GM12892 (cell line): ENCODE results near the gene COX6A1.

Experiments
- POLR2A ChIP-seq: IDR thresholded peaks from 2 replicates; pipeline ENCODE4 v1.6.1; 2011; ENCODE audit warnings: low read depth, low read length, control low read depth
- POLR2AphosphoS5 ChIP-seq: IDR thresholded peaks from 2 replicates; pipeline ENCODE4 v1.6.1; 2011; ENCODE audit warnings: low read depth, low read length, control low read depth
- TAF1 ChIP-seq: IDR thresholded peaks from 2 replicates; pipeline ENCODE4 v1.6.1; 2011; ENCODE audit warnings: low read depth, mild to moderate bottlenecking, control low read depth, low read length, borderline replicate concordance

GRCh38 chr12:120404271-120404670, 33.6 kb upstream of the COX6A1 start:
- no peak for TF ChIP-seq POLR2AphosphoS5
- no peak for TF ChIP-seq POLR2A
- TF ChIP-seq TAF1: no peak
